ENCODE results near the gene TBC1D14.

Gene TBC1D14

DNA sequence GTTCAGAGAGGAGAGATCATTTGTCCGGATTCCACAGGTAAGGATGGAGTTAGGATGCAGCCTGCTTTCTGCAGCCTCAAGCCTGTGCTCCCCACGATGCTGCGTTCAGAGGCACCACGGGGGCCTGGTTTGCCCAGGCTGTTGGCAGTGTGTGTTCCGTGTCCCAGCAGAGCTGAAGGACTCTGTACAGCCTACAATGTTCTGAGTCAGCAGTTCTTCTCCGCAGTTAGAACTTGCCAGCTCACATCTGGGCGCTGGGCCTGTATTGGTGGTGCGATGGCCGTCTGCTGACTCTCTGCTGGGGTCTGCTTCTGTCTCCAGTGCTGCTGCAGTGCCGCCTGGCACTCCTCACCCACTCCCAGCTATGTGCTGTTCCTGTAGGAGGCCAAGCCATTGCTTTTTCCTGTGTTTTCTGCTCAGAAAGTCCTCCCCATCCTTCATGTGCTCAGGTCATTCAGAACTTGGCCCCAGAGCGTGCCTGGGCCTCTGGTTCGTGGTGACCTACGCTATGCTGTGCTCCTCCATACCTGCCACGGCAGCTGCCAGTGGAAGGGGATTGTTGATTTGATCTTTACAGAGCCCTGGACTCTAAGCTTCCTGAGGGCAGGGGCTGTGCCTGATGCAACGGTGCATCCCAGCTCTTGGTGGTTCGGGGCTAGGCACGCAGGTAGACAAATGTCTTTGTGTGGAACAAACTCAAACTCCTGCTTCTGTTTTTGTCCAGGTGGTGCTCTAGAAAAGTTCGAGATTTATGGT lies 91.0 kb downstream of the TBC1D14 start:
- DNase-seq (ENCODE audit: low read depth, low spot score) = no peak

DNA sequence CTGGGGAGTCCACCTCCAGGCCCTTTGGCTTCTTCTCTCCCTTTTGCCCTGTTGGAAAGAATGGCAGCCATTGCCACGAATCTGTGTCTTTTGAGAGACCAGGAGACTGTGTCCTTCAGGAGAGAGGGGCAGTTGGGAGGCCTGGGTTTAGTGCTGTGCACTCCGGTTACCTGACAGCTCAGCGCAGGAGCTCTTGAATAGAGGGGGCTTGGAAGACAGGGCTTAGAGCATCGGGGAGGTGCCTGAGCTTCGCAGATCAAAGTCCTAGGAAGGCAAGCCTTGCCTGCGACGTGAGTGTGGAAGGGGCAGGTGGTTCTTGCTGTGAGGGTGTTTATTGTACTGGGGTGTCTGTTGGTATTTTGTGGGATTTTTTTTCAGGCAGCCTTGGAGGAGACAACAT lies 91.6 kb downstream of the TBC1D14 start:
- no peak for DNase-seq (ENCODE audit: low read depth, low spot score)

DNA sequence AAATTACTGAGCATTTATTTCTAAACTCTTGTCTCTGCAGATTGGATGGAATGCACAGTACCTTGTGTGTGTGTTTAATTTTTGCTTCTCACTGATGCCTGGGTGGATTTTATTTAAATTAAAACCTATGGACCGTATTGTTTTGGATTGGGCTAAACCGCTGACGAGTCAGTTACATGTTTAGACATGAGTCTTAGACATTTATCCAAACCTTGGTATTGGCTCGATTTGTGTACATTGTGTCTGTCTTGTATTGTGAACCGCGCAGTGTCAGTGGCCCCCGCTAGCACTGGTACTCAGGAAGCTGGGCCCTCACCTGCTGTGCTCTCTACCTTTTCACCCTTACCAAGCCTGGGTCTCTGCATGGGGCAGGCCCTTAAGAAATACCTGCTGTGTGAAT lies 92.7 kb downstream of the TBC1D14 start:
- no peak for DNase-seq (ENCODE audit: low read depth, low spot score)

DNA sequence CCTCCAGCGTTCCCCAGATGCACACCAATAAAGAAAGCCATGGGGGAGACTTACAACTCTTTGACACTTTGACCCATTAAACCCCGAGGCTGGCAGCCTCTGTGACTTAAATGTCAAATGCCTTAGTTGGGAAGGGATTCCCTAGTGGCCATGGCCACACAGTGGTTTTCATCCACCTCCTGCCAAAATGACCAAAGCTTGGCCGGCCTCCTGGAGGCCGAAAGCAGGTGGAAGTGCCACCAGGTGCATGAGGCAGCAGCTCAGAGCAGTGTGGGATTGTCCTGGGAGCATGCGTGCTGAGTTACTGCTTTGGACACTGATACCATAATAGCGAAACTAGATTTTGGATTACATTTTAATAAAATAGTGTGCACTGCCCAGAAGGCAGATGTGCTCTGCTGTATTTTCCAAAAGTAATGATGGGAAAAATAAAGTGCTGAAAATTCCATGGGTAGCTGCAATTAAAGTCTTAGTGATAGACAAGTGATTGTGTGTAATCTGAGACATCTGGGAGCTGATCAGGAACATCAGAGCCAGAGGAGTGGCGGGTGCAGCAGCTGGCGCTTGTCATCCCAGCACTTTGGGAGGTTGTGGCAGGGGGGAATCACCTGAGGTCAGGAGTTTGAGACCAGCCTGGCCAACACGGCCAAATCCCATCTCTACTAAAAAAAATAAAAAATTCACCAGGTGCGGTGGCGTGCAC lies 93.7 kb downstream of the TBC1D14 start:
- DNase-seq (ENCODE audit: low read depth, low spot score) = no peak

DNA sequence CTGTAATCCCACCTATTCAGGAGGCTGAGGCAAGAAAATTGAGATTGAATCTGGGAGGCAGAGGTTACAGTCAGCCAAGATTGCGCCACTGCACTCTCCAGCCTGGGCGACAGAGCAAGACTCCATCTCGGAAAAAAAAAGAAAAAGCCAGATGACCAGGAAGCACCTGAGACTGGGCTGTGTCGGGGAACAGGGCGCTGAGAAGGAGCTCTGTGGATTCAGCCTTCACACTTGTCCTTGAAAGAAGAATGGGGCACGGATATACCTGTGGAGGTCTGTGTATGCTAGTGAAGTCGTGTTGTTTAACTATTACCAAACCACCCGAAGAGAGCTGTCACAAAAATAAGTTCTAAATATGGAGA lies 94.2 kb downstream of the TBC1D14 start:
- no peak for DNase-seq (ENCODE audit: low read depth, low spot score)

- DNase-seq (ENCODE audit: low read depth, low spot score) = no peak
Observed at GRCh38 chr4:7004331-7004730, 94.7 kb downstream of the TBC1D14 start.

GRCh38 chr4:7005571-7005970 lies 95.9 kb downstream of the TBC1D14 start:
- no peak for DNase-seq (ENCODE audit: low read depth, low spot score)

GRCh38 chr4:7006411-7006810 lies 96.8 kb downstream of the TBC1D14 start:
- DNase-seq (ENCODE audit: low read depth, low spot score) = no peak

DNA sequence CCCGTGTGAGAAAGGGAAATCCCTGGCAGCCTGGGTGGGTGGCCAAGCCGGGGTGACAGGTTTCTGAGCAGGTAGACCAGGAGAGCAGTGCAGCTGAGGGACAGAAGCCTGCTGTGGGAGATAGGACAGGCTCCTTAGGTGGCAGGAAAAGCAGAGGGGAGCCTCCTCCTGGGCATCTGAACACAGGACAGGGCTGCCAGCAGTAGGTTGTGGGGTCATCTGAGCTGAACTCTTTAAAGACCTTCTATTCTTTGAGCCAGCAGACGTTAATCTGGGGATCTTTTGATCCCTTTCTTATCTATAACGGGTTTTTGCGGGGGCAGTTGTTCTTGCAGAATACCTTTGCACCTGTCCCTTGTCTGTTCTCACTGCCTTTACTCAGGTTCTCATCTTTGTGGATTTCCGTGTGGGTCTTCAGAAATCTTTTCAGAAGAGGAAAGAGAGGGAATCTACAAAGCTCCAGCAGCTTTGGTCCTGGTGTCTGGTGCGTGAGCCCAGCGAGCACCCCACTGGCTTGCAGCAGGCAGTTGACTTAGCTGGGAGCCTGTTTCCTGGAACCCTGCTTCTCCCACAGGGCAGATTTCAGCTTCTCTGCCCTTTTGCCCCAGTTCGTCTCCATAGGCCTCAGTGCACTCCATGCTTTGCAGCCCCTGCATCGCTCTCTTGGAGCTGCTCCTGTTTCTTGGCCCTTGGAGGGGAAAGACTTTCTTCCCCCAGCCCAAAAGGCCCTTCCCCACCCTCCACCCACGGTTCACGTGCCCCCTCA lies 97.7 kb downstream of the TBC1D14 start:
- DNase-seq (ENCODE audit: low read depth, low spot score) = no peak

- DNase-seq (ENCODE audit: low read depth, low spot score) = no peak
Observed at GRCh38 chr4:7007944-7008343, 98.3 kb downstream of the TBC1D14 start.

GRCh38 chr4:7009564-7009963 lies 99.9 kb downstream of the TBC1D14 start:
- DNase-seq (ENCODE audit: low read depth, low spot score) = no peak

GRCh38 chr4:7013175-7013574 lies 103.5 kb downstream of the TBC1D14 start:
- DNase-seq (ENCODE audit: low read depth, low spot score) = no peak

DNA sequence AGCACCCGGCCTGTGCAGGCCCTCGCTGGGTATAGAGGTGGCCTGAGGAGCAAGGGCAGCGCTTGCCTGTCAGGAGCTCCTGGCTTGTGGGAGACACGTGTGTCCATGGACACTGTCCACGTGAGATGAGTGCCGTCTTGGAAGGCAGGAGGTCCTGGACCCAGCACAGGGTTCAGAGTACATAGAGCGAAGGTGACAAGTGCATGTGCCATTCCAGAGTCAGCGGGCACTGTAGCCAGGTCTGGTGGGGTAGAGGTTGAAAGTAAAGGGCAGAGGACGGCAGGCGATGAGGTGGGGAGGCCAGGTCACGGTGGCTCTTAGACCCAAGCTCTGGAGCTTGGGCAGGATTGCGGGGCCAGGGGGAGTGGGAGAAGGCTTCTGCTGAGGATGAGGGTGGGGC lies 105.2 kb downstream of the TBC1D14 start:
- DNase-seq (ENCODE audit: low read depth, low spot score) = no peak

DNA sequence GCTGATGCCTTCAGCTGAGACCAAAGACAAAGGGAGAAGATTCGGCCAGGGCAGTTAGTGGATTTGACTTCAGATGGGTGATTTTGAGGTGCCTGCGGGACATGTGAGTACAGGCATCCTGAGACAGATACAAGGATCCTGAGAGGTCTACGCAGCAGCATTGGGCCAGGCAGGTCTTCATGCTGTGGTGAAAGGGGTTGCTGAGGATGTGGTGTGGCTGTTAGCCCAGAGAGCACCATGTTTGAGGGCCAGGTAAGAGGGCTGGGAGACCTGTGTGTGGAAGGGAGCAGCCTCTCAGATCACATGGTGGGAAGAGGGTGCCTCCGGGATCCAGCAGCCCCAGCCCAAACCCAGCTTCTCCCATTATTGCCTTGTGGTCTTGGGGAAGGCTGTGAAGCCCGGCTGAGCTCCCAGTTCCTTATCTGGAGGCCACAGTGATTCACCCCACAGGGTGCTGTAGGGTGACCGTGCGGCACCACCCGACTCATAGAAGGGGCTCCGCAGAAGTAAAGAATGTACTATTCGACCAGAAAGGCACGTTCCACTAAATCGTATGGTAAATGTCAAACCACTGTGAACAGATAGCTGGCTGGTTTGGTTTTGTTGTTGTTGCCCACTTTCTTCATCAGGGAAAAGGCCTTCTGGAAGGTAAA lies 105.9 kb downstream of the TBC1D14 start:
- no peak for DNase-seq (ENCODE audit: low read depth, low spot score)

GRCh38 chr4:7016086-7016485 lies 106.5 kb downstream of the TBC1D14 start:
- DNase-seq (ENCODE audit: low read depth, low spot score) = no peak

GRCh38 chr4:7016512-7016911 lies 106.9 kb downstream of the TBC1D14 start:
- no peak for DNase-seq (ENCODE audit: low read depth, low spot score)

DNA sequence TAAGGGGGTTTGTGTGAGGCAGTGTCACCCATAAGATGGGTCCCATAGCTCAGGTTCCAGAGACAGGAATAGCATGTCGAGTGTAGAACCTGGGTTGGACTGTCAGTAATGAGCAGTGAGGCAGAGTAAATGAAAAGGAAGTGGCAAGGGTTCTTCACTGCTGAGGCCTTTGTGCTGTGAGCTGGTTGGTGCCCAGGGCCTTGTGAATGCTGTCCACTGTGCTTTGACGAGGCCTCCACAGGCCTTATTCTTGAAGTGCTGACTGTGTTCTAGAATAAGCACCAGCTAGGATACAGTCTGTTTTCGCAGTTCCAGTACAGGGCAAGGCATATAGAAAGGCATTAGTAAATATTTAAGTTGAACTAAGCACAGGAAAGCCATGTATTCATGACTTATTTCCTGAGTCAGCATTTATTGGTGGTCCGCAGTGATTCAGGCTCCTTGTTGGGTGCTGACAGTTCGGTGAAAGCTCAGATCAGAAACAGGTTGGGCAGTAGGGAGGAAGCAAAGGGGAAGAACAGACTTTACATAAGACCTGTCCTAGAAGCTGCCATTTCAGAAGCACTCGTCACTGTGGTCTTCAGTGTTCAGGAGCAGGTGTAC lies 107.9 kb downstream of the TBC1D14 start:
- no peak for DNase-seq (ENCODE audit: low read depth, low spot score)

- no peak for DNase-seq (ENCODE audit: low read depth, low spot score)
Observed at GRCh38 chr4:7018281-7018680, 108.7 kb downstream of the TBC1D14 start.

- DNase-seq (ENCODE audit: low read depth, low spot score) = no peak
Observed at GRCh38 chr4:7019367-7019766, 109.7 kb downstream of the TBC1D14 start.

DNA sequence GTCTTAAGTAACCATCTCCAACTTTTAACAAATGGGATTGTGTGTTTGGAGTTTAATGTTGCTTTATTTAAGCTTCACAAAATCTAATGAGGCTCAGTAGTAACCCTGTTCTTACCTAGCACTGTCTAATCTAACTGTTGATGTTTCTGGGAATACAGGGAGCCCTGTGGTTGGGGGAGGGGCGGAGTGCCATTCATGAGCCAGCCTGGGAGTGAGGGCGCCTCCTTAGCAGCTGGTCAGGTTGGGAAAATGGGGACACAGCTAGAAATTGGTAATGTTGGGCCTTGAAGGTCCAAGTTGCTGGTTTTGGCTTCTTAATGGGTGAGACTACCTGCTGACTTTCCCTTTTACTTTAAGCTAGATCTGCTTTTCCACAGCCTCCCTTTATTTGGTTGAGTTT lies 110.7 kb downstream of the TBC1D14 start:
- DNase-seq (ENCODE audit: low read depth, low spot score) = no peak

DNA sequence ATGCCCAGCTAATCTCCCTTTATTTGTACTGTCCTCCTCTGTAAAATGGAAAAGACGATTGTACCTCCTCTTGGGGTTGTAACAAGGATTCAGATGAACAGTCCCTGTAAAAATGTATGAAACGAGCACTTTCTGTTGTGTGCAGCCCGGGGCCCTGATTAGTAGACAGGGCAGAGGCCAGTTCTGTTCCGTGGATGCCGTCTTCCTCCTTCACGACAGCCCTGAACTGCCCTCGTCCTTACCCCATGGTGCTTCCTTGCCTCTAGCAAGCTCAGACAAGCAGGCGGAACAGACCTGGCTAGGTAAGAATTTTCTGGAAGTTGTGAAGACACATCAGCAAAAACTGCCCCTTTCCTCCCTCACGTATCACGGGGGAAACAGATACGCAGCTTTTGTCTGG lies 111.2 kb downstream of the TBC1D14 start:
- no peak for DNase-seq (ENCODE audit: low read depth, low spot score)

DNA sequence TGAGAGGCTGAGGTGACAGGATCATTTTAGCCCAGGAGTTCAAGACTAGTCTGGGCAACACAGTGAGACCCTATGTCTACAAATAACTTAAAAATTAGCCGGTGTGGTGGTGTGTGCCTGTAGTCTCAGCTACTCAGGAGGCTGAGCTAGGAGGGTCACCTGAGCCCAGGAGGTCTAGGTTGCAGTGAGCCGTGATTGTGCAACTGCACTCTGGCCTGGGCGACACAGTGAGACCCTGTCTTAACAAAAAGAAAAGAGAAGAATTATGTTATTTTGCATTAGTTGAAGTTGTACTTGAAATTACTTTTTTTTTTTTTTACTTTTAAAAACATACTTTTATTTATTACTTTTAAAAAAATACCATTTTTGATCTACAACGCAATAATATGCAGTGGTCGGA lies 111.7 kb downstream of the TBC1D14 start:
- no peak for DNase-seq (ENCODE audit: low read depth, low spot score)

Data from iPS DF 19.7 (cell line).